Neuronal stem cell (in vitro differentiated cells): Measurements from ENCODE around the gene VNN1.

Experiments used
- DNase-seq: peaks from one replicate; pipeline ENCODE4 v3.0.0-alpha.2; 2013; ENCODE audit warnings: low spot score
- H2AFZ ChIP-seq: one replicate; pipeline ENCODE4 v1.6.1; 2013; ENCODE audit warnings: mild to moderate bottlenecking, low read length, inconsistent platforms
- H2AK5ac ChIP-seq: 2 replicates; pipeline ENCODE4 v1.6.1; 2013; ENCODE audit warnings: low read depth, mild to moderate bottlenecking, inconsistent platforms, low read length, moderate library complexity, mixed read lengths
- H2BK120ac ChIP-seq: 2 replicates; pipeline ENCODE4 v1.6.1; 2013; ENCODE audit warnings: low read depth, mild to moderate bottlenecking, inconsistent platforms, low read length, moderate library complexity, mixed read lengths
- H2BK12ac ChIP-seq: one replicate; pipeline ENCODE4 v1.6.1; 2013; ENCODE audit warnings: low read length, inconsistent platforms
- H2BK15ac ChIP-seq: 2 replicates; pipeline ENCODE4 v1.6.1; 2013; ENCODE audit warnings: mild to moderate bottlenecking, low read length, inconsistent platforms, mixed read lengths
- H2BK5ac ChIP-seq: one replicate; pipeline ENCODE4 v1.6.1; 2013; ENCODE audit warnings: inconsistent platforms, mild to moderate bottlenecking, low read length, moderate library complexity
- H3K14ac ChIP-seq: one replicate; pipeline ENCODE4 v1.6.1; 2013; ENCODE audit warnings: low read length, inconsistent platforms
- H3K18ac ChIP-seq: 2 replicates; pipeline ENCODE4 v1.6.1; 2013; ENCODE audit warnings: low read length, inconsistent platforms
- H3K23ac ChIP-seq: 2 replicates; pipeline ENCODE4 v1.6.1; 2013; ENCODE audit warnings: low read depth, mild to moderate bottlenecking, mixed read lengths, low read length, inconsistent platforms; ENCODE audit not compliant: poor library complexity
- H3K27ac ChIP-seq: replicated peaks from 3 replicates; pipeline ENCODE4 v1.5.1; 2013; ENCODE audit warnings: low read length, inconsistent platforms
- H3K27me3 ChIP-seq, 3 experiments: 2 replicates each; pipeline ENCODE4 v1.6.1; 2013; ENCODE audit warnings: low read length in 3 of 3, mild to moderate bottlenecking in 2 of 3, inconsistent platforms in 1 of 3, low read depth in 1 of 3, mixed read lengths in 1 of 3, moderate library complexity in 1 of 3; ENCODE audit not compliant: control insufficient read depth in 3 of 3, insufficient read depth in 3 of 3
- H3K36me3 ChIP-seq, 2 donors: replicated peaks in 1 of 2; 2 replicates each; pipeline ENCODE4 v1.6.1; 2013; ENCODE audit warnings: low read length in 2 of 2; ENCODE audit not compliant: control insufficient read depth in 2 of 2, insufficient read depth in 2 of 2
- H3K4ac ChIP-seq: 2 replicates; pipeline ENCODE4 v1.6.1; 2013; ENCODE audit warnings: inconsistent platforms, mild to moderate bottlenecking, low read length, moderate library complexity
- H3K4me1 ChIP-seq, 2 donors: 1 replicate in 1 of 2; 2 replicates in 1 of 2; pipeline ENCODE4 v1.6.1; 2013; ENCODE audit warnings: low read length in 2 of 2, low read depth in 1 of 2; ENCODE audit not compliant: control insufficient read depth in 2 of 2, insufficient read depth in 1 of 2
- H3K4me2 ChIP-seq: one replicate; pipeline ENCODE4 v1.6.1; 2013; ENCODE audit warnings: mild to moderate bottlenecking, low read length, inconsistent platforms; ENCODE audit not compliant: insufficient read depth, poor library complexity, severe bottlenecking
- H3K4me3 ChIP-seq, 2 donors: 2 replicates each; pipeline ENCODE4 v1.5.1; 2013; ENCODE audit warnings: low read length in 2 of 2, mild to moderate bottlenecking in 2 of 2, inconsistent platforms in 1 of 2, moderate library complexity in 1 of 2
- H3K79me1 ChIP-seq: one replicate; pipeline ENCODE4 v1.6.1; 2013; ENCODE audit warnings: low read depth, mild to moderate bottlenecking, inconsistent platforms, low read length, moderate library complexity
- H3K9ac ChIP-seq: one replicate; pipeline ENCODE4 v1.6.1; 2013; ENCODE audit warnings: mild to moderate bottlenecking, low read depth, low read length, inconsistent platforms; ENCODE audit not compliant: poor library complexity
- H3K9me3 ChIP-seq, 2 donors: replicated peaks in 1 of 2; 2 replicates each; pipeline versions ENCODE3 to v1.6.1; 2013; ENCODE audit warnings: low read length in 2 of 2, mild to moderate bottlenecking in 2 of 2, inconsistent platforms in 1 of 2, low read depth in 1 of 2, mixed read lengths in 1 of 2, moderate library complexity in 1 of 2; ENCODE audit not compliant: control insufficient read depth in 2 of 2, insufficient read depth in 1 of 2
- H4K8ac ChIP-seq: one replicate; pipeline ENCODE4 v1.6.1; 2013; ENCODE audit warnings: low read depth, mild to moderate bottlenecking, inconsistent platforms, low read length, moderate library complexity
- H4K91ac ChIP-seq: one replicate; pipeline ENCODE4 v1.6.1; 2013; ENCODE audit warnings: low read length, low read depth, mild to moderate bottlenecking, inconsistent platforms; ENCODE audit not compliant: poor library complexity
- WGBS, 2 donors: extraction: QIAGEN DNeasy Blood & Tissue Kit; methylation state at CpG; one replicate each; pipeline ENCODE4 v1.1.7; 2013; ENCODE audit warnings: missing lambda C conversion rate in 2 of 2, mixed read lengths in 1 of 2; ENCODE audit not compliant: insufficient read length in 2 of 2, insufficient replicate concordance in 1 of 2; ENCODE audit errors: extremely low coverage in 2 of 2; 5-methylcytosine and 5-hydroxymethylcytosine counted together

Gene VNN1

GRCh38 chr6:132698608-132699007, 15.2 kb downstream of the VNN1 start:
- no peak overlapping the region for H3K14ac ChIP-seq
- H3K4ac ChIP-seq: no peak overlapping the region
- no peak overlapping the region for H3K9ac ChIP-seq
- H2BK120ac ChIP-seq: no peak overlapping the region
- no peak overlapping the region for H2BK5ac ChIP-seq
- H2BK15ac ChIP-seq: no peak overlapping the region
- H3K36me3 ChIP-seq: no peaks in the 10 kb centered on the region
- DNase-seq: no peak
- no peak overlapping the region for H4K8ac ChIP-seq
- H3K27me3 ChIP-seq: no peaks in the 10 kb centered on the region
- no peak overlapping the region for H2AK5ac ChIP-seq
- no peaks in the 10 kb centered on the region for H3K79me1 ChIP-seq
- no peak overlapping the region for H4K91ac ChIP-seq
- no peak overlapping the region for H2BK12ac ChIP-seq
- WGBS, 2 donors: no CpG with 5 or more reads among the region's 1 CpG
- no peak overlapping the region for H3K18ac ChIP-seq
- no peak overlapping the region for H3K23ac ChIP-seq
- no peak overlapping the region for H3K4me2 ChIP-seq
- no peaks in the 10 kb centered on the region for H3K4me1 ChIP-seq
- no peak overlapping the region for H3K4me3 ChIP-seq
- H2AFZ ChIP-seq: no peak overlapping the region
- H3K27ac ChIP-seq: no peak overlapping the region
- H3K9me3 ChIP-seq: peaks cover 3 to 5% of the 10 kb centered on the region in 2 donors

- no peak overlapping the region for H3K4me2 ChIP-seq
- no peak overlapping the region for H3K9ac ChIP-seq
- no peak overlapping the region for H3K27ac ChIP-seq
- H2BK12ac ChIP-seq: no peak overlapping the region
- H3K79me1 ChIP-seq: no peaks in the 10 kb centered on the region
- no peak overlapping the region for H3K4me3 ChIP-seq
- H4K8ac ChIP-seq: no peak overlapping the region
- H2BK120ac ChIP-seq: no peak overlapping the region
- H3K27me3 ChIP-seq: peaks cover 0 to 2% (median 0%) of the 10 kb centered on the region in 3 experiments
- H3K9me3 ChIP-seq: peaks cover 3 to 5% of the 10 kb centered on the region in 2 donors
- H2BK5ac ChIP-seq: no peak overlapping the region
- H2AFZ ChIP-seq: no peak overlapping the region
- WGBS, 2 donors: no CpG with 5 or more reads among the region's 1 CpG
- no peaks in the 10 kb centered on the region for H3K4me1 ChIP-seq
- no peak for DNase-seq
- no peak overlapping the region for H3K18ac ChIP-seq
- no peaks in the 10 kb centered on the region for H3K36me3 ChIP-seq
- H3K4ac ChIP-seq: no peak overlapping the region
- H3K14ac ChIP-seq: no peak overlapping the region
- H3K23ac ChIP-seq: no peak overlapping the region
- H2BK15ac ChIP-seq: no peak overlapping the region
- H2AK5ac ChIP-seq: no peak overlapping the region
- H4K91ac ChIP-seq: no peak overlapping the region
Measured at GRCh38 chr6:132695773-132696172, 18.1 kb downstream of the VNN1 start.

- no peak overlapping the region for H2BK12ac ChIP-seq
- no peak overlapping the region for H2BK15ac ChIP-seq
- H2BK5ac ChIP-seq: no peak overlapping the region
- no peaks in the 10 kb centered on the region for H3K79me1 ChIP-seq
- no peak overlapping the region for H3K4me3 ChIP-seq
- H2BK120ac ChIP-seq: no peak overlapping the region
- H3K4me1 ChIP-seq: no peaks in the 10 kb centered on the region
- no peak overlapping the region for H3K4me2 ChIP-seq
- peaks cover 3% of the 10 kb centered on the region in 2 donors for H3K9me3 ChIP-seq
- no peak overlapping the region for H3K9ac ChIP-seq
- no peak overlapping the region for H2AK5ac ChIP-seq
- no peak overlapping the region for H4K91ac ChIP-seq
- no peak overlapping the region for H3K18ac ChIP-seq
- no peak overlapping the region for H2AFZ ChIP-seq
- H4K8ac ChIP-seq: no peak overlapping the region
- H3K23ac ChIP-seq: no peak overlapping the region
- no peak overlapping the region for H3K14ac ChIP-seq
- H3K36me3 ChIP-seq: no peaks in the 10 kb centered on the region
- DNase-seq: no peak
- H3K4ac ChIP-seq: no peak overlapping the region
- no peak overlapping the region for H3K27ac ChIP-seq
- peaks cover 0 to 2% (median 0%) of the 10 kb centered on the region in 3 experiments for H3K27me3 ChIP-seq
- no CpG with 5 or more reads among the region's 3 CpGs for WGBS, 2 donors
Measured at GRCh38 chr6:132693478-132693877, 20.4 kb downstream of the VNN1 start.

GRCh38 chr6:132690678-132691077, 23.2 kb downstream of the VNN1 start:
- WGBS, 2 donors: no CpG with 5 or more reads among the region's 4 CpGs
- Histone ChIP-seq H3K9me3 (peaks cover 0 to 3% of the 10 kb centered on the region in 2 donors), H3K9ac (no peak overlapping the region), H4K91ac (no peak overlapping the region), H2BK15ac (no peak overlapping the region), H3K27ac (no peak overlapping the region), H4K8ac (no peak overlapping the region), H2BK120ac (no peak overlapping the region), H3K4me1 (no peaks in the 10 kb centered on the region), H3K36me3 (no peaks in the 10 kb centered on the region), H3K4ac (no peak overlapping the region), H2BK5ac (no peak overlapping the region), H3K18ac (no peak overlapping the region), H3K23ac (no peak overlapping the region), H3K4me2 (no peak overlapping the region), H3K4me3 (no peak overlapping the region), H3K14ac (no peak overlapping the region), H3K27me3 (peaks cover 0 to 2% (median 0%) of the 10 kb centered on the region in 3 experiments), H2AFZ (no peak overlapping the region), H3K79me1 (no peaks in the 10 kb centered on the region), H2AK5ac (no peak overlapping the region), H2BK12ac (no peak overlapping the region)
- DNase-seq: no peak
